ENCODE results near the gene NPBWR2. TPM values are rescaled to one million over a fixed set of nuclear protein-coding genes. Genes with fewer than 3 reads are reported as not detected.
A peak's percentile ranks its signal among the peaks of the same experiment; 100 is the strongest.

The NPBWR2 gene, protein sequence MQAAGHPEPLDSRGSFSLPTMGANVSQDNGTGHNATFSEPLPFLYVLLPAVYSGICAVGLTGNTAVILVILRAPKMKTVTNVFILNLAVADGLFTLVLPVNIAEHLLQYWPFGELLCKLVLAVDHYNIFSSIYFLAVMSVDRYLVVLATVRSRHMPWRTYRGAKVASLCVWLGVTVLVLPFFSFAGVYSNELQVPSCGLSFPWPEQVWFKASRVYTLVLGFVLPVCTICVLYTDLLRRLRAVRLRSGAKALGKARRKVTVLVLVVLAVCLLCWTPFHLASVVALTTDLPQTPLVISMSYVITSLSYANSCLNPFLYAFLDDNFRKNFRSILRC
- not detected for total RNA-seq

DNA sequence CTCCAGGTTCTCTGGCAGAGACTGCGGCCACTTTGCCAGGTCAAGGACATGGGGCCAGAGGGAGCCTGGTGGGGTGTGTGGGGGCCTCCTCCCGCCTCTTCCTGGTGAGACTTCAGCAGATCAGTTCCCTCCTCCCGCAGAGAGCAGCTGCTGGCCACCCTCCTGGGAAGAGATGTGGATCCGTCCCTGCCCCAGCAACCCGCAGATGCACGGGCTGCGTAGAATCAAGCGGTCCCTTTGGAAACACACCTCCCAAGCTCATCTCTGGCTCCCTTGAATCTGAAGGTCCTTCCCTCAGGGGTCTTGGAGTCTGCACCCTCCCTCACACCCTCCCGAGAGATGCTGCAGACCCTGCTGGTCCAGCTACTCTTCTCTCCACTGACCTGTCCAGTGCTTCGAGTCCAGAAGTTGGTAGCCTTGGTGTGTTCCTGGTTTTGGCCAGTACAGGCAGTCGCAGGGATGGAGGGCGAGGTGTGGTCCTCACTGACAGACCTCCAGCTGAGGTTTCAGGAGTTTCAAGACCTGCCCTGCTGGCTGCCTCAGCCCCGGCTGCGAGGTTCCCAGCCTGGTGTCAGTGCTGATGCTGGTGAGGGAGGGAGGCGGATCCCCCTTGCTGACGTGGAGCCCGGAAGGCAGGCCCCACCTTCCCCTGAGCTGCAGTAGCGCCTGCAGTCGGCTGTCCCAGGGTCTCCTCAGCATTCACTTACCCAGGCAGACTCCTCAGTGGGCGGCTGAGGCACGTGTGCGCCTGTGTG is at the start of gene NPBWR2:
Gene NPBWR2 (minus strand): TSS at position 585 of the 755 bp plus-strand sequence. CDS start 734 bp downstream, outside the sequence.
- in situ Hi-C loops (cut with MboI; ENCODE audit: low pct_ligation_motif_present in 1 of 4, low pct_unique_long_range_greater_than_20kb in 1 of 4, low sequenced_read_pairs in 3 of 4) (no loop called here), intact Hi-C loops (cut with DNase I; ENCODE audit: low total_unique reads) (no loop called here)
- WGBS, 2 donors (ENCODE audit: low coverage in 1 of 2) = 58% methylated on average over 16 of the region's 22 CpGs; no CpG with 5 or more reads in 1 of the 2 donors
- H3K27ac ChIP-seq = no peak within 1 kb of the TSS
- no peaks in the 10 kb centered on the region for H3K9me3 ChIP-seq
- TF ChIP-seq, protein P1, sequence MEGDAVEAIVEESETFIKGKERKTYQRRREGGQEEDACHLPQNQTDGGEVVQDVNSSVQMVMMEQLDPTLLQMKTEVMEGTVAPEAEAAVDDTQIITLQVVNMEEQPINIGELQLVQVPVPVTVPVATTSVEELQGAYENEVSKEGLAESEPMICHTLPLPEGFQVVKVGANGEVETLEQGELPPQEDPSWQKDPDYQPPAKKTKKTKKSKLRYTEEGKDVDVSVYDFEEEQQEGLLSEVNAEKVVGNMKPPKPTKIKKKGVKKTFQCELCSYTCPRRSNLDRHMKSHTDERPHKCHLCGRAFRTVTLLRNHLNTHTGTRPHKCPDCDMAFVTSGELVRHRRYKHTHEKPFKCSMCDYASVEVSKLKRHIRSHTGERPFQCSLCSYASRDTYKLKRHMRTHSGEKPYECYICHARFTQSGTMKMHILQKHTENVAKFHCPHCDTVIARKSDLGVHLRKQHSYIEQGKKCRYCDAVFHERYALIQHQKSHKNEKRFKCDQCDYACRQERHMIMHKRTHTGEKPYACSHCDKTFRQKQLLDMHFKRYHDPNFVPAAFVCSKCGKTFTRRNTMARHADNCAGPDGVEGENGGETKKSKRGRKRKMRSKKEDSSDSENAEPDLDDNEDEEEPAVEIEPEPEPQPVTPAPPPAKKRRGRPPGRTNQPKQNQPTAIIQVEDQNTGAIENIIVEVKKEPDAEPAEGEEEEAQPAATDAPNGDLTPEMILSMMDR (IDR thresholded peaks at IDR 0.05) = no peak
- TF ChIP-seq EP300 (IDR thresholded peaks at IDR 0.05; ENCODE audit: low read depth) (no peak), POLR2AphosphoS5 (IDR thresholded peaks at IDR 0.05) (no peak), POLR2A (IDR thresholded peaks at IDR 0.05) (no peak)
- peaks cover 0 to 5% (median 4%) of the 10 kb centered on the region in 4 donors for H3K4me1 ChIP-seq
- peaks cover 22% of the 10 kb centered on the region for H3K27me3 ChIP-seq
- no peak within 1 kb of the TSS for H3K4me3 ChIP-seq
- no peaks in the 10 kb centered on the region for H3K36me3 ChIP-seq
- DNase-seq = peak; percentile 7

DNA sequence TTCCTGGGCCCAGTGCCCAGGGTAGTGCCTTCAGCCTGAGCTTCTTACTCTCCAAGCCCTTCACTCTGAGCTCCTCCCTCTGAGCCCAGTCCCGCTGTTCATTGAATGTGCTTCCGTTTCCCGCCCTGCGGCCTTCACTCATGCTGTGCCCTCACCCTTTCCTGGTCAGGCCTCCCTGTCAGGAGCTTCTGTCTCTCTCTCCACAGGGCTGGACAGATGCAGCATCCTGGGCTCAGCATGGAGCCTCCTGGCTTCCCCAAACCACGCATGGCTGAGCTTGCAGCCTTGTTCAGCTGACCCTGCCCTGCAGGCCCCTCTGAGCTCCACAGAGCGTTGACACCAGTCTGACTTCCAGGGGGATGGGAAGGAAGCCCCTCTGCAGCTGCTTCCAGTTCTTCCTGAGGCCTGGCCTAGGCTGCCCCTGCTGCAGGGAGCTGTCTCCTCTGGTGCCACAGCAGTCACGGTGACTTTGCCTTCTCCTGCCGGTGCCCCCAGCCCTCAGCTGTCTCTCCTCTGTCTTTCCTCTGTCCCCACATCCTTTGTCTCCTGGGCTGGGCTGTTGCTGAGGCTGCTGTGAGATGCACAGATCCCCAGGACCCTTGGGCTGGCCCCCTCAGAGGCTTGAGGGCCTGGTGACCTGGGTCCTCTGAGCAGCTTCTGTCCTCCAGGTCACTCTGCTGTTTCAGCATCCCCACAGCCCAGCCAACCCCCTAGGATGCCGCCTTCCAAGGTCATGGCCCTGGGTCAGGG is 48.9 kb upstream of the NPBWR2 start:
- 73% methylated on average over 9 of the region's 9 CpGs; no CpG with 5 or more reads in 1 of the 2 donors for WGBS, 2 donors (ENCODE audit: low coverage in 1 of 2)
- no peak for DNase-seq
- Histone ChIP-seq H3K27me3 (peaks cover 33% of the 10 kb centered on the region), H3K36me3 (no peaks in the 10 kb centered on the region), H3K4me3 (no peak overlapping the region), H3K27ac (no peak overlapping the region), H3K9me3 (no peaks in the 10 kb centered on the region), H3K4me1 (no peaks in the 10 kb centered on the region)
- intact Hi-C loops (cut with DNase I; ENCODE audit: low total_unique reads) (no loop called here), in situ Hi-C loops (cut with MboI; ENCODE audit: low pct_ligation_motif_present in 1 of 4, low pct_unique_long_range_greater_than_20kb in 1 of 4, low sequenced_read_pairs in 3 of 4) (no loop called here)
- no peak for TF ChIP-seq POLR2A (IDR thresholded peaks at IDR 0.05)
- TF ChIP-seq EP300 (IDR thresholded peaks at IDR 0.05; ENCODE audit: low read depth) = no peak
- TF ChIP-seq, protein P1 (IDR thresholded peaks at IDR 0.05) = no peak
- no peak for TF ChIP-seq POLR2AphosphoS5 (IDR thresholded peaks at IDR 0.05)

DNA sequence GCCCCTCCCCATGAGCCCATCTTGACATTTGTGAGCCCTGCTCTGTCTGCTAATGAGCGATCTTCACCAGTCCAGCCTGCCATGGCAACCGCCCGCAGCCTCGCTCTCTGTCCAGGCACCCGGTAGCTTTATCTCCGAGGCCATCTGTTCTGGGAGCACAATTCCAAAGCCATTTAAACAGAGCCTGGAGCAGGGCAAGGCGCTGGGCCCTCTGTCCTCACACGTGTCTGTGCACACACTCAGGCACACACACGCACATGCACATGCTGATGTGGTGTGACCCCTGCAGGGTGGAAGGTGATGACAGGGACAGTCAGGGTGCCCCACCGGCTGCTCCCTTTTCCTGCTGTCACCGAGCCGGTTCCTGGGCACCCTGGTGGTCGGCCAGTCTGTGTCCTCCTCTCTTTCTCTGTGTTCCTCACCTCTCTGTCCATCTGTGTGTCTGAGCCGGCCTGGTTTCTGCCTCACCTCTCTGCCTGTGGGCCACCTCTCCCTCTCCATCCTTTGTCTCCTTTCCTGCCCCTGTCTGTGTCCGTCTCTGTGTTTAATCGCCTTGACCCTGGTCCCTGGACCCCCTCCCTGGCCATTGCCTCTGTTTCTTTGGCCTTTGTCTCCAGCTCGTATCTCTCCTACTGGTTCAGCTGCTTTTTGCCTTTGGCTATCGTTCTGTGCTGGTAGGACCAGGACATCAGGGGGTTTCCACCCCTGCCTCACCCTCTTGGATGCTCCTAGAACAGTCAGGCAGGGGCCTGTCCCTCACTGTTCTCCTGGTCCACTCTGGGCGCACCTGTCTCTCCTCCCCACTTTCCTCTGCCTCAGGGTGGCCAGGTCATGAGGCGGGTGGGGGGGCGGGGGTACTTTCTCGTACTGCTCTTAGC is 48.1 kb upstream of the NPBWR2 start:
- H3K9me3 ChIP-seq = no peaks in the 10 kb centered on the region
- no peak overlapping the region for H3K4me3 ChIP-seq
- 48 to 69% methylated on average over 4 to 22 of the region's 22 CpGs for WGBS, 2 donors (ENCODE audit: low coverage in 1 of 2)
- peaks cover 25% of the 10 kb centered on the region for H3K27me3 ChIP-seq
- H3K4me1 ChIP-seq = no peaks in the 10 kb centered on the region
- no peaks in the 10 kb centered on the region for H3K36me3 ChIP-seq
- no peak overlapping the region for H3K27ac ChIP-seq
- no peak for TF ChIP-seq EP300 (IDR thresholded peaks at IDR 0.05; ENCODE audit: low read depth)
- no peak for TF ChIP-seq POLR2AphosphoS5 (IDR thresholded peaks at IDR 0.05)
- no peak for TF ChIP-seq POLR2A (IDR thresholded peaks at IDR 0.05)
- DNase-seq = no peak
- in situ Hi-C loops (cut with MboI; ENCODE audit: low pct_ligation_motif_present in 1 of 4, low pct_unique_long_range_greater_than_20kb in 1 of 4, low sequenced_read_pairs in 3 of 4) (no loop called here), intact Hi-C loops (cut with DNase I; ENCODE audit: low total_unique reads) (no loop called here)

DNA sequence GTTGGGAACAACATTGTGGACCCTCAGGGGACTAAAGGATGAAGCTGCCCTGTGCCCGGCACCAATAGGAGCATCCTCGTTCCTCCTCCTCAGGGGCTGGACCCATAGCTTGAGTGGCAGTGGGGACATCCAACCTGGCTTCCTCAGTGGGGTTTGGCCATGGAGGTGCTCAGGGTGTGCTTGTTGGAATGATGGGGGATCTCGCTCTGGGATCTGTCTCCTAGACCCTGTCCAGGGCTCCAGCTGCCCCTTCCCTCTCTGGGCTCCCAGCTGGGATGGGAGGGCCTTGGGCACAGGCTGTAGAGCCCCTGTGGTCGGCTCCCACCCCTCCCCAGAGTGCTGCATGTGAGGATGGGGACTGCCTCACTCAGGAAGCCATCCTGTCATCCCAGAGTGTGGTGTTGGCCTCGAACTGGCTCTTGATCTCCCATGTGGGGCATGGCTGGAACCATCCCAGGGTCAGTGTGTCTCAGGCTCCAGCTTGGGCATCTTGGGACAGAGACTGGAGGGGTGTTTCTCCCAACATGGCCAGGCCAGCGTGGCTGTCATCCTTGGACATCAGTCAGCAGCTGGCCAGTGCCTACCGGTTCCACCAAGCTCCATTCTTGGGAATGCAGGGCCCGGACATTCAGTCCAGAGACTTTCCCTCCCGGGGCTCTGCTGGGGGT is 47.4 kb upstream of the NPBWR2 start:
- Histone ChIP-seq H3K27ac (no peak overlapping the region), H3K4me3 (no peak overlapping the region), H3K4me1 (no peaks in the 10 kb centered on the region), H3K27me3 (peaks cover 17% of the 10 kb centered on the region), H3K9me3 (no peaks in the 10 kb centered on the region), H3K36me3 (no peaks in the 10 kb centered on the region)
- TF ChIP-seq POLR2A (IDR thresholded peaks at IDR 0.05) (no peak), POLR2AphosphoS5 (IDR thresholded peaks at IDR 0.05) (no peak), EP300 (IDR thresholded peaks at IDR 0.05; ENCODE audit: low read depth) (no peak)
- TF ChIP-seq, protein P1 (IDR thresholded peaks at IDR 0.05) = no peak
- in situ Hi-C loops (cut with MboI; ENCODE audit: low pct_ligation_motif_present in 1 of 4, low pct_unique_long_range_greater_than_20kb in 1 of 4, low sequenced_read_pairs in 3 of 4) (no loop called here), intact Hi-C loops (cut with DNase I; ENCODE audit: low total_unique reads) (no loop called here)
- no peak for DNase-seq
- WGBS, 2 donors (ENCODE audit: low coverage in 1 of 2) = 78% methylated on average over 7 of the region's 9 CpGs; no CpG with 5 or more reads in 1 of the 2 donors

All from transverse colon (tissue), 4 donors.